ENCODE results near the gene KLHL17.
A peak's percentile ranks its signal among the peaks of the same experiment; 100 is the strongest.
"Not testable (repeated sequence)": the region's sequence is repeated elsewhere in the genome, so short reads cannot be mapped to it uniquely, and the experiment has no call there.

The KLHL17 gene

GRCh38 chr1:942411-942821 is 18.0 kb upstream of the KLHL17 start:
- Histone ChIP-seq H3K9me3 (ENCODE audit: low read depth, low read length) (no peaks in the 10 kb centered on the region), H3K4me3 (peak overlapping the region; percentile 77), H3K36me3 (ENCODE audit: insufficient read depth, low read length) (peaks cover 32% of the 10 kb centered on the region), H3K9ac (ENCODE audit: insufficient read length) (peak overlapping the region; percentile 35), H3K27ac (peak overlapping the region; percentile 82)
- no peak for DNase-seq (ENCODE audit: low read depth, low spot score)
- TF ChIP-seq FOXP2 (optimal IDR thresholded peaks at IDR 0.05; ENCODE audit: control extremely low read depth, extremely low read length, insufficient read depth), result no peak
- TF ChIP-seq POLR2AphosphoS5 (IDR thresholded peaks at IDR 0.05; ENCODE audit: borderline replicate concordance, low read depth, low read length), result no peak
- no peak for TF ChIP-seq EZH2 (IDR thresholded peaks at IDR 0.05)

- H3K36me3 ChIP-seq (ENCODE audit: insufficient read depth, low read length), result peaks cover 37% of the 10 kb centered on the region
- no peaks in the 10 kb centered on the region for H3K9me3 ChIP-seq (ENCODE audit: low read depth, low read length)
- TF ChIP-seq POLR2AphosphoS5 (IDR thresholded peaks at IDR 0.05; ENCODE audit: borderline replicate concordance, low read depth, low read length), result peak; percentile 75; the same call in 1 of the 2 replicates
- TF ChIP-seq FOXP2 (optimal IDR thresholded peaks at IDR 0.05; ENCODE audit: control extremely low read depth, extremely low read length, insufficient read depth), result no peak
- no peak for TF ChIP-seq EZH2 (IDR thresholded peaks at IDR 0.05)
- peak overlapping the region; percentile 35 for H3K9ac ChIP-seq (ENCODE audit: insufficient read length)
- no peak for DNase-seq (ENCODE audit: low read depth, low spot score)
- peak overlapping the region; percentile 77 for H3K4me3 ChIP-seq
- peak overlapping the region; percentile 82 for H3K27ac ChIP-seq
Observed at GRCh38 chr1:942864-943533, 17.4 kb upstream of the KLHL17 start.

- no peak for DNase-seq (ENCODE audit: low read depth, low spot score)
- Histone ChIP-seq H3K4me3 (peak overlapping the region; percentile 77; the same call in 1 of the 2 replicates), H3K36me3 (ENCODE audit: insufficient read depth, low read length) (peaks cover 38% of the 10 kb centered on the region), H3K27ac (peak overlapping the region; percentile 82), H3K9me3 (ENCODE audit: low read depth, low read length) (no peaks in the 10 kb centered on the region), H3K9ac (ENCODE audit: insufficient read length) (no peak overlapping the region)
- TF ChIP-seq FOXP2 (optimal IDR thresholded peaks at IDR 0.05; ENCODE audit: control extremely low read depth, extremely low read length, insufficient read depth), result no peak
- peak; percentile 1; the same call in 1 of the 2 replicates for TF ChIP-seq POLR2AphosphoS5 (IDR thresholded peaks at IDR 0.05; ENCODE audit: borderline replicate concordance, low read depth, low read length)
Observed at GRCh38 chr1:943545-944340, 16.6 kb upstream of the KLHL17 start.

DNA sequence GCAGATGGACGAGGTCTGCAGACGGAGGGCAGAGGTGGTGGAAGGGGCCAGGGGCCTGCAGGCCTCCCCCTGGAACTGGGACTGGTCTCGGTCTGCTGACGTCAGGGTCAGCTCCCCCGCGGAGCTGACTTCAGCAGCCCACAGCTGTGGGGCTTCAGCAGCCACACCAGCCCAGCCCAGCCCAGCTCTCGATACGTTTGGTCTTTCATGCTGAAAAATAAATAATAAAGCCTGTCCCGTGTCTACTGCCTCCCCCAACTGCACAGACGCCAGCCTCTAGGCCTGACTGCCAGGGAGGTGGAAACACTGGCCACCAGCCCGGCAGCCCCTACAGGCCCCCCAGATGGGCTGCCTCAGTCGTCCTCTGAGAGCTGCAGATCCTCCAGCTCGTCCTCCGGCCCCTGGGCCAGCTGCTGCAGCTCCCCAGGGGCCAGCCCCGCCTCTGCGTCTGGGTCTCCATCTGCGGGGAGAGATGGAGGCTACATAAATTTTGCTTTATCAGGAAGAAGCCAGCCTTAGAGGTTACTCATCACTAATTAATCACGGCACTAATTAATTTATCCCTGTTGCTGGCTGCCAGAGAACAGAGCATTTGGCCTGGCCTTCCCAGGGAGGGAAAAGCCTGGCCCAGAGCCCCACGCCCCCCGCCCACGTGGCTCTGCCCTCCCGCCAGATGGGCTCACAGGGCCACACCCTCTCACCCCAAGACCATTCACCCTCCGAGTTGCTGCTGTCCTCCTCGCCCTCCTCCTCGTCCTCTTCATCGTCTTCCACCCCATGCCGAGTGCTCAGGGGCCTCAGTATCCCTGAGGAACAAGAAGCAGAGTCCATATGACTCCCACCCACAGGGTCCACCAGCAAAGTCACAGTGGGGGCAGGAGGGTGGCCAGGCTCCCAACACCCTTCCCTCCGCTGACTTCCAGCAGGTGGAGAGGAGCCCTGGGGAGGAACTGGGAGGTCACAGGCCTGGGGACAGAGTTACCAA is 15.8 kb upstream of the KLHL17 start:
- no peak overlapping the region for H3K9ac ChIP-seq (ENCODE audit: insufficient read length)
- DNase-seq (ENCODE audit: low read depth, low spot score), result no peak
- no peaks in the 10 kb centered on the region for H3K9me3 ChIP-seq (ENCODE audit: low read depth, low read length)
- H3K36me3 ChIP-seq (ENCODE audit: insufficient read depth, low read length), result peaks cover 45% of the 10 kb centered on the region
- no peak for TF ChIP-seq EZH2 (IDR thresholded peaks at IDR 0.05)
- peak; percentile 51; the same call in 1 of the 2 replicates for TF ChIP-seq POLR2AphosphoS5 (IDR thresholded peaks at IDR 0.05; ENCODE audit: borderline replicate concordance, low read depth, low read length)
- peak overlapping the region; percentile 82 for H3K27ac ChIP-seq
- peak overlapping the region; percentile 17; the same call in 1 of the 2 replicates for H3K4me3 ChIP-seq

DNA sequence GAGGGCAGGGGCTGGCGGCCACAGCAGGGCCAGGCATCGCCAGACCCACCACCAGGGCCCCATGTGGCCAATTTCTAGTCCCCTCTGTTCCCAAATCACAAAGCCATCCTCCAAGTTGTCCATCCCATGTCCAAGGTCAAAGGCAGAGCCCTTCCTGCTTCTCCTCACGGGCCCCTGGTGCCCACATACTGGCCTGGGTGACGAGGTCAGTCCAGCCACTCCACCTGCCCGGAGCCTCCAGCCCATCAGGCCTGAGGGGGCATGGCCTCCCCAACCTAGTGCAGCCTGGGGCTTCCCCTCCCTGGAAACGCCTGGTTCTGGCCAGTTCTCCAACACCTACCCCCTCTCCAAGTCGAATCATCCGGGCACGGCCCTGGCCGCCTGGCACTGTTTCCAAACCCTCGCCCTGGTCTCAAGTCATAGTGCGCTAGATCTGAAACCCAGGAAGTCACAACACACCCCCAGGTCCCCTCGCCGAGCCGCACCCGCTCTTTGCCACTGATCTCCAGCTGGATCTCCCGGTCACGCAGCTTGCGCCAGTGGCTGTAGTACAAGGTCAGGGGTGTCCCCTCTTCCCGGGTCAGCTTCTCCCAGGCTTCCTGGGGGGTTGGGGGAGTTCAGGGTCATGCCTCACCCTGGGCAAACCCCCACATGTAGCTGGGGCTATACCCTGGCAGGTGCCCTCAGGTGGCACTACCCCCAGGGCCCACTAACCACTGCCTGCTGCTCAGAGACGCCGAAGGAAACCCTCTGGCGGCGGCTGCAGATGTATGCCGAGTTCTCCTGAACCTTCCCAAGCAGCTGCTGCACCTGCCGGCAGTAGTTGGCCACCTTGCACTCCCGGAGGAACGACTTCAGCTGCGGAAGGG is 14.5 kb upstream of the KLHL17 start:
- no peaks in the 10 kb centered on the region for H3K9me3 ChIP-seq (ENCODE audit: low read depth, low read length)
- peaks cover 58% of the 10 kb centered on the region for H3K36me3 ChIP-seq (ENCODE audit: insufficient read depth, low read length)
- no peak for DNase-seq (ENCODE audit: low read depth, low spot score)
- H3K9ac ChIP-seq (ENCODE audit: insufficient read length), result no peak overlapping the region
- H3K4me3 ChIP-seq, result no peak overlapping the region
- peak overlapping the region; percentile 82; the same call in 1 of the 2 replicates for H3K27ac ChIP-seq
- no peak for TF ChIP-seq FOXP2 (optimal IDR thresholded peaks at IDR 0.05; ENCODE audit: control extremely low read depth, extremely low read length, insufficient read depth)
- TF ChIP-seq POLR2AphosphoS5 (IDR thresholded peaks at IDR 0.05; ENCODE audit: borderline replicate concordance, low read depth, low read length), result no peak
- no peak for TF ChIP-seq EZH2 (IDR thresholded peaks at IDR 0.05)

- H3K27ac ChIP-seq; DNase-seq (ENCODE audit: low read depth, low spot score); H3K4me3 ChIP-seq; H3K9ac ChIP-seq (ENCODE audit: insufficient read length); H3K9me3 ChIP-seq (ENCODE audit: low read depth, low read length): not testable (repeated sequence)
- peaks cover 67% of the 10 kb centered on the region for H3K36me3 ChIP-seq (ENCODE audit: insufficient read depth, low read length)
Observed at GRCh38 chr1:946811-947210, 13.6 kb upstream of the KLHL17 start.

- DNase-seq (ENCODE audit: low read depth, low spot score), result no peak
- H3K4me3 ChIP-seq, result no peak overlapping the region
- peaks cover 78% of the 10 kb centered on the region for H3K36me3 ChIP-seq (ENCODE audit: insufficient read depth, low read length)
- TF ChIP-seq FOXP2 (optimal IDR thresholded peaks at IDR 0.05; ENCODE audit: control extremely low read depth, extremely low read length, insufficient read depth) (no peak), EZH2 (IDR thresholded peaks at IDR 0.05) (no peak), POLR2AphosphoS5 (IDR thresholded peaks at IDR 0.05; ENCODE audit: borderline replicate concordance, low read depth, low read length) (no peak)
- H3K9me3 ChIP-seq (ENCODE audit: low read depth, low read length), result no peaks in the 10 kb centered on the region
- no peak overlapping the region for H3K9ac ChIP-seq (ENCODE audit: insufficient read length)
- peak overlapping the region; percentile 22; the same call in 1 of the 2 replicates for H3K27ac ChIP-seq
Observed at GRCh38 chr1:947958-948357, 12.4 kb upstream of the KLHL17 start.
